DMS153 treated with DMSO at 0.1 percent for 48 hours (cell line): ENCODE data around the gene NPR1.
"Not testable (repeated sequence)": the region's sequence is repeated elsewhere in the genome, so short reads cannot be mapped to it uniquely, and the experiment has no call there.

Experiments used
- DNase-seq: peaks from one replicate; lab custom pipeline; 2025; ENCODE audit not compliant: unreplicated experiment; lab: John Stamatoyannopoulos, UW

The NPR1 gene

DNA sequence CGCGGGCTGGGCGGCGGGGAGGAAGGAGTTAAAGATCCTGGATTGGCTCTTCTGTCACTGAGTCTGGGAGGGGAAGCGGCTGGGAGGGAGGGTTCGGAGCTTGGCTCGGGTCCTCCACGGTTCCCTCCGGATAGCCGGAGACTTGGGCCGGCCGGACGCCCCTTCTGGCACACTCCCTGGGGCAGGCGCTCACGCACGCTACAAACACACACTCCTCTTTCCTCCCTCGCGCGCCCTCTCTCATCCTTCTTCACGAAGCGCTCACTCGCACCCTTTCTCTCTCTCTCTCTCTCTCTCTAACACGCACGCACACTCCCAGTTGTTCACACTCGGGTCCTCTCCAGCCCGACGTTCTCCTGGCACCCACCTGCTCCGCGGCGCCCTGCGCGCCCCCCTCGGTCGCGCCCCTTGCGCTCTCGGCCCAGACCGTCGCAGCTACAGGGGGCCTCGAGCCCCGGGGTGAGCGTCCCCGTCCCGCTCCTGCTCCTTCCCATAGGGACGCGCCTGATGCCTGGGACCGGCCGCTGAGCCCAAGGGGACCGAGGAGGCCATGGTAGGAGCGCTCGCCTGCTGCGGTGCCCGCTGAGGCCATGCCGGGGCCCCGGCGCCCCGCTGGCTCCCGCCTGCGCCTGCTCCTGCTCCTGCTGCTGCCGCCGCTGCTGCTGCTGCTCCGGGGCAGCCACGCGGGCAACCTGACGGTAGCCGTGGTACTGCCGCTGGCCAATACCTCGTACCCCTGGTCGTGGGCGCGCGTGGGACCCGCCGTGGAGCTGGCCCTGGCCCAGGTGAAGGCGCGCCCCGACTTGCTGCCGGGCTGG, at the start of gene NPR1:
Gene NPR1 (plus strand): TSS at position 170 of the 818 bp plus-strand sequence. CDS start 421 bp downstream, at position 591.
- peak; percentile 10 for DNase-seq

DNA sequence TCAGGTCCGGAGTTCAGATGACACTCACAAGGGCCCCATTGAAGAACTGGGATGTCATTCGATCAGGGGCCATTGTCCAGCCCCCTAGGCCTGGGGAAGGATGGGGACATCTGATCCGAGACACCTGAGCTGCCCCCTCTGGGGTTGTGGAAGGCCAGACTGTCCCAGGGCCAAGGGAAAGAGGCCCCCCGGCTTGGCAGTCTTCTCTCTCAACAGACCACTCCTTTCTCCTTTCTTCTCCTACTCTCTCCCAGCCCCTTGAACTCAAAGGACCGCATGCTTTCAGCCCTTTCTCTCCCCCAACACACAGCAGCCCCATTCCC, 49.2 kb upstream of the NPR1 start:
- DNase-seq: no peak

DNA sequence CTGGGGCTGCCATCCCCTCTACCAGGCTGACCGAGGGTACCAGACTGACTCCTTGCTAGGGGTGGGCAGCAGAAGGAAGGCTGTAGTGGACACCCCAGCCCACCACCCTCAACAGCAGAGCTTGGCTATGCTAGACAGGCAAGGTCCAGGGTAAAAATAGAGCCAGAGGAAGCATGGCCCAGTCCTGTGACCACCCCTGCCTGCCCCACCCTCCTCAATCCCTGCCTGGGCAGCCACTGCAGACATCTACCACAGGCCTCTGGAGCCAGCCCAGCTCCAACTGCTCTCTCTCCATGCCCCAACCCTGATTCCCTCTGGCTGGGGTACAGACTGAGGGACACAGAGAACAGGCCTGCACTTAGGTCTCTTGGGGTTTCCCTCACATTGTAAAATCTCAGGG, 48.5 kb upstream of the NPR1 start:
- no peak for DNase-seq

DNA sequence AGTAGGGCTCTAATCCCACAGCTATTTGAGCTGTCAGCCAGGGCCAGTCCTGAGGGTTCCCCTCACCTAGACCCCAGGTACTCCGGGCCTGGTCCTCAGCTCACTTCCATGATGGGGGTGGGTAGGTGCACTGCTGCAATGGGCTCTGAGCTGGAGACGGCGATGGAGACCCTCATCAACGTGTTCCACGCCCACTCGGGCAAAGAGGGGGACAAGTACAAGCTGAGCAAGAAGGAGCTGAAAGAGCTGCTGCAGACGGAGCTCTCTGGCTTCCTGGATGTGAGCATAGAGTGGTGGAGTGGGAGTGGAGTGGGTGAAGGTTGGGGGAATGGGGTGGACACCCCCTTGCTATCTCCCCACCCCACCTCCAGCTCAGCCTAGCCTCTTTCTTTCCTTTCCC, 48.1 kb upstream of the NPR1 start:
- DNase-seq: no peak

DNA sequence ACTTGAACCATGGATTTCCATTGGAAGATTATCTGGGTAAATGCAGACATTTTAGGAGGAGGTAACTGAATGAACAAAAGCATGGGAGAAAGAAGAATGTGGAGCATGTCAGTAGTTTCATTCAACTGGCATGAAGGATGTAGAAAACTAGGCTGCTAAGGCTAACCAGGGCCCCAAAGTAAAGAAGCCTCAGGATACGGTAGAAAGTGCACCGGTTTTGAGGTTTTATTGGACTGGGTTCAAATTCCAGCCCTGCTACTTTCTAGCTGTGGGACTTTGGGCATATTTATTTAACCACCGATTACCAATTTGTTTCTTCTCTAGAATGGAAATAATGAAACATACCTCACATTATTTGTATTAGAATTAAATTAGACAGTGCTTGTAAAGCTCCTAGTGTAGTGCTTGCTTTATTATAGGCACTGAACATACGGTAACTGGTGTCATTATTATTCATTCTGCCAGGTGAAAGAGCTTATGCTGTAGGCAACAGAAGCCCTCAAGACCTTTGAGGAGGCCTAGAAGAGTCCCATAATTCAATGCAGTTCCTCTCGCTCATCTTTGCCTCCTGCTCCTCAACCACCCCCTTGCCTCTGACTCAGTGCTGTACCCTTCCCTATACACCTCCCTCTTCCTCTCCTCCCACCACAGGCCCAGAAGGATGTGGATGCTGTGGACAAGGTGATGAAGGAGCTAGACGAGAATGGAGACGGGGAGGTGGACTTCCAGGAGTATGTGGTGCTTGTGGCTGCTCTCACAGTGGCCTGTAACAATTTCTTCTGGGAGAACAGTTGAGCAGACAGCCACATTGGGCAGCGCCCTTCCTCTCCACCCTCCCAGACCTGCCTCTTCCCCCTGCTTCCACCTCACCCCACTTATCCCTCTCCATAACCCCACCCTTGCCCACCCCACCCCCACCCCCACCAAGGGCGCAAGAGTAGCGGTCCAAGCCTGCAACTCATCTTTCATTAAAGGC, 47.2 kb upstream of the NPR1 start:
- no peak for DNase-seq

DNA sequence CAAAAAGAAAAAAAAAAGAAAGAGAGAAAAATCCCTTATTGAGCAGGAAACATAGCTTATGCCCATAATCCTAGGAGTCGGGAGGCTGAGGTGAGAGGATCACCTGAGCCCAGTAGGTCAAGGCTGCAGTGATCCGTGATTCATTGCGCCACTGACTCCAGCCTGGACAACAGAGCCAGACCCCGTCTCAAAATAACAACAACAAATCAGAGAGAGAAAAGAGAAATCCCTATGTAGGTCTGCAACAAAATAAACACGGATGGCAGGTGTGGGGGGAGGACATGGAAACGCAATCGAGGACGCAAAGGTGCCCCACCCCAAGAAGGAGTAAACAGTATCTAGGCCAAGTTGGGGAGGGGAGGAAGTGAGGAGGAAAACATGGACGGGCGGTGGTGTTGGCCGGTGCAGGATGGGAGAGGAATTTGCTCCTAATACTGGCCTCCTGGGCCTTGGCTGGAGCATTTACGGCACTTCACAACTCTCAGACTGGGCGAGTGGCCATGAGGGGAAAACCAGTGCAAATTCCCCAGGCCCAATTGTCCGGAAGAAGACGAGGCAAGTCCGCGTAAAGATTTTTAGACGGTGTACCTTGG, 45.2 kb upstream of the NPR1 start:
- DNase-seq: no peak

DNA sequence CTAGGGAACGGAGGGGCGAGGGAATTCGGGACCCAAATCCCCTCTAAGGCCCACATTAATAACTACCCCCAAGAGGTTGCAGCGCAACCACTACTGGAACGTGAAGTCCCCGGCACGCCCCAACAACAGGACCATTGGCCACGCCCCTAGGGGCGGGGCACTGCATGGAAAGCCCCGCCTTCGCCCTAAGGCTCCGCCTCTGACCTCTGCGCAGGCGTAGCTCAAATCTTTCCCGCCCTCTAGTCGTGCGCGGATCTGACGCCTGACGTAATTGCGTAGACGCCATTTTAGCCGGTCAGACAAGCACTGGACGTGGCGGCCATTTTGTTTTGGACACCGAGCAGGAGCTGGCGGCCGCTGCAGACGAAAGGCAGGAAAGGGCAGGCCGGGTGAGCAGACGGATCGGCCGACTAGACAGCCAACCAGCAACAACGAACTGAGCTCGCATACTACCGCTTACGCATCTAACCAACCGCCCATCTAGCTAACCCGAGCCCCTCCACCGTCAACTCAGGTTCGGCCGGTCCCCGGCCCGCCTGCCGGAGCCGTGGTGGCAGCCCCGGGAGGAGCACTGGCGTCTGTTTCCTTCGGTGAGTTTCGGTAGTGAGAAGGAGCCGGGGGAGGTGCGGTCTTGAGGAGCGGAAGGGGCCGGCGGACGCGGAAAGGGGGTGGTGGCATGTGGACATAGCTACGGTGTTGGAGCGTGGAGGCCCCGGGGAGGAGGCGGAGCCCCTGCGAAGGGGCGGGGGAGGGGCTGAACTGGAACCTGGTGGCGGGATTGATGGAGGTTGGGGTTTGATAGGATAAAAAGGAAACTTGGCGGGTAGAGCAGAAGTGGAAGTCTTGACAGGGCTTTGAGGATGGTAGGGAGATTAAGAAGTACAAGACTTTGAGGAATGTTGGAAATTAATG, 44.5 kb upstream of the NPR1 start, which contains the start of gene CHTOP:
Gene CHTOP (plus strand): TSS at position 313 of the 912 bp plus-strand sequence. CDS start 2,523 bp downstream, outside the sequence.
- peak; percentile 98 for DNase-seq

DNA sequence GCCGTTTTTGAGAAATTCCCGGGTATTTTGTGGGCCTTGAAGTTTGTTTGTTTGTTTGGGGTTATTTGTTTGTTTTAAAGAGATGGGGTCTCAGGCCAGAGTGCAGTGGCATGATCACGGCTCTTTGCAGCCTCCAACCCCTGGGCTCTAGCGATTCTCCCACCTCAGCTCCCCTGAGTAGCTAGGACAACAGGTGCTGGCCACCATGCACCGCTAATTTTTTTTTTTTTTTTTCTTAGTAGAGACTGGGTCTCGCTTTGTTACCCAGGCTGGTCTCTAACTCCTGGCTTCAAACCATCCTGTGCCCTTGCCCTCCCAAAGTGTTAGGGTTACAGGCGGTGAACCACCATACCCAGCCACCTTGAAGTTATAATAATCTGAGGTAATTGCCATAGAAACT, 42.6 kb upstream of the NPR1 start:
- DNase-seq: no peak

DNA sequence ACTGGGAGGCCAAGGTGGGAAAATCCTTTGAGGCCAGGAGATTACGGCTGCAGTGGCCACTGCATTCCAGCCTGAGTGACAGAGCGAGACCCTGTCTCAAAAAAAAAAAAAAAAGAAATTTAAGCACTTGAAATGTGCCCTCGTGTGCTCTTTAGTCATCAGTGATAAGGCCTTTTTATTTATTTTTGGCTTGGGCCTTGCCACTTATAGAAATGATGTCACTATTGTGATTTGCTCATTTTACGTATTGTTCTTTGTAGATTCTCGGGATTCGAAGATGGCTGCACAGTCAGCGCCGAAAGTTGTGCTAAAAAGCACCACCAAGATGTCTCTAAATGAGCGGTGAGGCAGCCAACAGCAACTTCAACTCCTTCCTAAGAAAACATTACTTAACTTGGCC, 42.2 kb upstream of the NPR1 start:
- DNase-seq: no peak

DNA sequence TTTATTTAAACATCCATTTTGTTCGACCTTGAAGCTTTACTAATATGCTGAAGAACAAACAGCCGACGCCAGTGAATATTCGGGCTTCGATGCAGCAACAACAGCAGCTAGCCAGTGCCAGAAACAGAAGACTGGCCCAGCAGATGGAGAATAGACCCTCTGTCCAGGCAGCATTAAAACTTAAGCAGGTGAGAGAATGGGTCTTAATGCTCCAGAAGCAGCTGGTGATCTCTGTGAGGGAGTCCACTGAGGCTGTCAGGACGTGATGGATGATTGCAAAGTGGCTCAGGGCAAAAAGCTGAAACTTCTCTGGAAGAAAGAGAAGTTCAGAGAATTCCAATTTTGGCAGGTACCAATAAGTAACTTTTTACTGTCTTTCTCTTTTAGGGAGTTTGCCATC, 40.2 kb upstream of the NPR1 start:
- no peak for DNase-seq

DNA sequence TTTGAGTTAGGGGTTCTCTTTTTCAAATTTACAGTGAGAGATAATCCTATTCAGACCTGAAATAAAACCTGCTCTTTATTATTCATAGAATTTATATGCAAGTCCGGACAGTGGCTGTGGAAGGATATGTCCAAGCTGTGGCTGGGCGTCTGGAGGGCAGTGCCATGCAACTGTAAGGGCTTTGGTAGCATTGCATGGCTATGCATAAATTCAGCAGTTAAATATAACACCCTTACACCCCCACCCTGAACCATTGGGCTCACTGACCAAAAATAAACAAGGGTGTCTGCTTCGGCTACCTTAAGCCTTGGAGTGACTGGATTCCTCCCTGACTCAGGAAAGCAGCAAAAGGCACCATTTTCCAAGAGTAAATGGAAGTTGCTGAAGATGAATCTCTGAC, 39.2 kb upstream of the NPR1 start:
- DNase-seq: no peak

DNA sequence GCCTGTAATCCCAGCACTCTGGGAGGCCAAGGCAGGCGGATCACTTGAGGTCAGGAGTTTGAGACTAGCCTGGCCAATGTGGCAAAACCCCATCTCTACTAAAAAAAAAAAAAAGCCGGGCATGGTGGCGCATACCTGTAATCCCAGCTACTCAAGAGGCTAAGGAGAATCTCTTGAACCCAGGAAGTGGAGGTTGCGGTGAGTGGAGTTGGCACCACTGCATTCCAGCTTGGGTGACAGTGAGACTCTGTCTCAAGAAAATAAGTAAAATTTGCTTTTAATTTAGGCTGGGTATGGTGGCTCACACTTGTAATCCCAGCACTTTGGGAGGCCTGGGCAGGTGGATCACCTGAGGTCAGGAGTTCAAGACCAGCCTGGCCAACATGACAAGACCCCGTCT, 38.3 kb upstream of the NPR1 start:
- not testable (repeated sequence) for DNase-seq

DNA sequence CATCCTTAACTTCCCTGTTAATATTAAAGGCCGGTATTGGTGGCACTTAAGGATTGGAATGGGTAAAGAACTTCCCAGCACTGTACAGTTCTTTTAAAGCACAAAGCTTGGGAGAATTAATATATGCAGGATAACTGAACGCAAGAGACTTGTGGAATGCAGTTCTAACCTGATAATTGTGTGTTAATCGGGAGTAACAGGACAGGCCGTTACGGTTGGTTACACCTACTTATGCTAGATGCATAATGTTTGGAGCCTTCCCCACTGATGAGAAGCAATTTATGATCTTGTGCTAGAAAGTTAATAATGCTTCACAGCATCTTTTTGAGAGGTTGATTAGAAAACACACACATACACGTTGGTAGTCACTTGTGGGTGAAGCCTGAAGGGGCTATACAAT, 37.6 kb upstream of the NPR1 start:
- DNase-seq: no peak

DNA sequence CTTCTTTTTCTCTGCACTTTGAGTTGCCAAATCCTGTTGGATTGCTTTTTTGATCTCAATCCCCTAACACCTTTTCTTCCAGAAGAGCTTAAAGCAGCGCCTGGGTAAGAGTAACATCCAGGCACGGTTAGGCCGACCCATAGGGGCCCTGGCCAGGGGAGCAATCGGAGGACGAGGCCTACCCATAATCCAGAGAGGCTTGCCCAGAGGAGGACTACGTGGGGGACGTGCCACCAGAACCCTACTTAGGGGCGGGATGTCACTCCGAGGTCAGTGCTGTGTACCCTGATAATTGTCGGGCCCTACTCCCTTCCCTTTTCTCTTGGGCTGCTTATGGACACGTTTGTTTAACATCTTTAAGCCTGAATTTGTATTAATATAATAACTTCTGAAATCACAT, 36.3 kb upstream of the NPR1 start:
- DNase-seq: no peak

DNA sequence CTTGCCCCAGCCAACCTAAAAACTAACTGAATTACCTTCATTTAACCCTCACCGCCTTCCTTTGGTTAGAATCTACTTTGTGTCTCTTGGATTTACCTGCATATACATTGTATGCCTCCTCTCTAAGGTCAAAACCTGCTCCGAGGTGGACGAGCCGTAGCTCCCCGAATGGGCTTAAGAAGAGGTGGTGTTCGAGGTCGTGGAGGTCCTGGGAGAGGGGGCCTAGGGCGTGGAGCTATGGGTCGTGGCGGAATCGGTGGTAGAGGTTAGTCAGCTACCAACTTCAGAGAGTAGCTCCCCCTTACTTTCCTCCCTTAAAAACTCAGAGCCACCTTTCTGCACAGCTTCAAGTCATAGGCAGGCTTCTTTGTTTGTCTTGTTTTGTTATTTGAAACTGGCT, 35.4 kb upstream of the NPR1 start:
- DNase-seq: no peak

DNA sequence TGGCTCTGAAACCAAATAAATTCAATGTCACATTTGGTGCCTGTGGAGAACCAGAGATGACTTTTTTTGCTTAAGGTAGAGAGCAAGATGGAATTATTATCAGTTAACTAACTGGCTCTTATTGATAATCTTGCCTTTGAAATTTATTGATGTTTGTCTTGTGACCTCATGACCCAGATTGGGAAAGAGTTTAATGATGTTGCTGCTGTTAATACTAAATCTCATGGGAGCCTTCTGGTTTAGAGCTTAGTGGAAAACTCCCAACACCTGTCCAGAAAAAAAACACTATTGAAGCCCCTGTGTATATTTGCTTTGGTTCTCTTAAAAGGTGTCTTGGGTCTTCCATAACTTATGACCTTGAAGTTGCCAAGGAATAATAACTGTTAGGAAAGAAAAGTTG, 34.7 kb upstream of the NPR1 start:
- DNase-seq: no peak

DNA sequence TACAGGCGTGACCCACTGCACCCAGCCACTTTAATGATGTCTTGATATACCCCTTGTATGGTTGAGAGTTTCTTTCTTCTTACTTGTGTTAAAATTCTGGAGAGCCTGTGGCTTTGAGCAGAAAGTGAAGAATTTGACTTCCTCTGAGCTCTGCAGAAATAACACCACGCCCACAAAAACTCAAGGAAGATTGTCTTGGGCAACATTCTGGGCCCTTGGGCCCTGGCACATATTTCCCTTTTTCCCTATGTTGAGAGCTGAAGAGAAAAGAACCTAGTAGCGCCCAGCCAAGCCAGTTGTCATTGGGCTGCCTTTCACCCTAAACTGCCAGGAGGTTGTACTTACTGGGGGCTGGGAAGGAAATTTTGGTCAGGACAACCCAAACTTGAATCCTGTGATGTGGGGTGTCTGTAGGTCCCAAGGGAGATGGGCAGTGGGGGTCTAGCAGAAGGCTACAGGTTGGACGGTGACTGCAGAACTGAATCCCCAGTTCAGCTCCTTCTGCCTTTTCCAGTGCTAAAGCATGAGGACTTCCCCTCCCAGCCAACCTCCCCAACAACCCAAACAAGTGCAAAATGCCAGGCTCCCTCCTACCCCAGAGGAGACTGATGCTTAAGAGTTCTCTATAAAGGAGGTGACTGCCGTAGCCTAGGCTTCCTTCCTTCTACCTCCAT, 31.7 kb upstream of the NPR1 start:
- DNase-seq: no peak

DNA sequence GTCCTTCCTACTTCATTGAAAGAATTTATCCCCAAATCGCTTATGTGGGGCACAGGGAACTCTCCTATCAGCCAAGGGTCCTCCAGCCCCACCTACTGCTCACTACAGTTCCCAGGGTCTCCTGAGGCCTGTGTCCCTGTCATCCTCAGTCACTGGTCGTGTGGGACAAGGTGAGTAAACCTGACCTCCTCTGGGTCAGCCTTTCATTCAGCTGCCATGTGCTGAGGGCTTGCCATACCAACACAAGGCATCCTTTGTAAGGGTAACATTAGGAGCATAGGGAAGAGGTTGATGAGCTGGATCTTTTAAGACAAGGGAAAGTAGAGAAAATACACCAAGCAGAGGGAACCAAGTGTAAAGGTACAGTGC, 31.2 kb upstream of the NPR1 start:
- DNase-seq: no peak

DNA sequence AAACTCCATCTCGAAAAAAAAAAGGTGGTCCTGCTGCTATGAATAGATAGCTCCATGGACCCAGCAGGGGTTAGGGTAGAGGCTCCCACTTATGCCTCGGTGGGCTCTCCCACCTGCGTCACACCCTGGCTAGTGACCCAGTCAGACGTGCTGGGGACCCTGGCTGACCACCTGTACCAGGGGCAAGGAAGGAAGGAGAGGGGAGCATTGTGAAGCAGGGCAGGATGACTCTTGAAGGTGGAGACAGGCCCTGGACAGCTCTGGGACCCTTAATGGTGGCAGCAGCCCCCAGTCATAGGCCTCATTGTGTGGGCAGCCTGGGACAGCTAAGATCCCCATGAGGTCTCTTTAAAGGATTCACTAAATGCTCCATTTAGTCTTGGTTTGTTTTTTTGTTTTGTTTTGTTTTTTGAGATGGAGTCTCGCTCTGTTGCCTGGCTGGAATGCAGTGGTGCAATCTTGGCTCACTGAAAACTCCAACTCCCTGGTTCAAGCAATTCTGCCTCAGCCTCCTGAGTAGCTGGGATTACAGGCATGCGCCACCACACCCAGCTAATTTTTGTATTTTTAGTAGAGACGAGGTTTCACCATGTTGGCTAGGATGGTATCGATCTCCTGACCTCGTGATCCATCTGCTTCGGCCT, 30.4 kb upstream of the NPR1 start:
- no peak for DNase-seq
